HG03571 (cell line): ENCODE results near the gene ATP13A1.

Experiments used
- ATAC-seq: cut with Tn5 transposase; IDR thresholded peaks from one replicate; pipeline ENCODE4 v1.9.1; 2021; ENCODE audit not compliant: unreplicated experiment

Gene ATP13A1

DNA sequence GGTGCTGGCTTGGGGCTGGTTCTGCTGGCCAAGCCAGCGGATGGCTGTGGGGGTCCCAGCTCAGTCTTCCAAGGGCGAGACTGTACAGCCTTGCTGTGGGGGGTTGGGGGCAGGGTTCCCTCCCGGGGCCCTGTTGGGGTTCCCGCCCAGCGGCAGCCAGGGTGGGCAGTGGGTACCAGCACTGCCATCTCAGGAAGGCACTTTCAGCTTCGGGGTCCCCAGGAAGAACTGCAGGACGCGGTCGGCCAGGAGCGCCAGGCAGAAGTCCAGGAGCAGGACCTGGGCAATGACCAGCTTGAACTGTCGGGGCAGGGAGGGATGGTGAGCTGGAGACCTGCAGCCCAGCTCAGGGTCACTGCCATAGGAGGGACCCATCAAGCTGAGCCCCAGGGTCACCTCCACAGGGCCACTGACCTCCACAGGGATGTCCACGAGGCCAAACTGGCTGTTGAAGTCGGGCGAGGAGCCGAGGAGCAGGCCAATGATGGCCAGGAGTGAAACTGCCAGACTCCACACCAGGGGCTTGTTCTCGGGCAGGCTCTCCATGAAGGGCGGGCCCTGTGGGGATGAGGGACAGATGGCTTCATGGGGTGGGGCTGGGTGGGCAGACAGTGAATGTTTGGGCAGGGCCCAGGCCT is 18.1 kb downstream of the ATP13A1 start:
- ATAC-seq, result no peak

DNA sequence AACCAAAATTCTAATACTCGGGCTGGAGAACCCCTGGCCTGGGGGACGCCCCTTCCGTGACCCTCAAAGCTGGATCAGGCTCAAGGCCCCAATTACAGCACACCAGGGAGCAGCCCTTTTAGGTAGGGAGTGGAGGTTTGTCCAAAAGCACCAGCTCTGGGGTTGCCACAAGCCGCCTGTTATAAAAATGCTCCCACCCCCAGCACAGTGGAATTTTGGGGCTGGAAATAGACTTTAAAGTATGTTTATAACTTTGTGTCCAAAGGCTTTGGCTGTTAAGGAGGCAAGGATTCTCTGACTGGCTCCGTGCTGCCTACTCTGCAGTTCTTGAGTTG is 19.5 kb downstream of the ATP13A1 start:
- ATAC-seq, result no peak

DNA sequence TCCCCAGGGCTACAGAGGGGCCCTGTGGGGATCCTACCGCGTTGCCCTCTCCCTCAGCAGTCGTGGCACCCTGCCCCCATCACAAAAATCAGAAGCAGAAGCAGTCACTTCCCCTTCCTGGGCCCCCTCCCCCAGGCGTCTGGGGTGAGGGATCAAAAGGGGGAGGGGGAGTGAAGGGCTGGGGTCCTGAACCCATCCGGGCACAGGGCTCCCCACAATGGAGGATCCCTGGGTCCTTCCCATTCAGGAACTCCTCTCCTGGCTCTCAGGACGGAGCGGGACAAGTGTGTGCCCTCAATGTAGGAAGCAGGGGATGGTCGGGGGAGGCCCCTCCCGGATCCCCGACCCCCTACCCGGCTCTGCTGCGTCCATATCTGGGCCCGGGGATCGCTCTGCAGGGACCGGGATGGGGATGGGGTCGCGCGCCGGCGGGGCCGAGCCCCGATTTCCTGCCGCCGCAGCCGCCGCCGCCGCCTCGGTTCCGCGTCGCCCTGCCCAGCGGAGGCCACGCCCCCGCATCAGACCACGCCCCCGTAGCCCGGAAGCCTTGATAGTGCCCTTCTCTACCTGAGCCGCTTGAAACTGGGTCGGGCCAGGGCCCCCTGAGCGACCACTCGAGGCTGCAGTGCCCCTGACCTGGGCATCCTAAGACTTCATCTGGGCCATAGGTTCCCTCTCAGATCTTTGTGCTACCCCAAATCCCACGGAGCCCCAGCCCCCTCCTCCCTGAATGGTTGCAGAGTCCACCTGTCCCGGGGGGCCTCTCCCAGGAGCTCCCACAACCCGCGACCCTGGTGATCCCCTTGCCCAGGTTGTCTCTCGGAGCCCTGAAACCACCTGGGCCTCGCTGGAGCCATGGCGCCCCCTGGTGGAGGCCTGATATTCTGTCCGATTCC is 20.1 kb downstream of the ATP13A1 start, which contains the start of gene GMIP:
TSS of gene GMIP (minus strand) at position 500 of the 896 bp plus-strand sequence. CDS start at position 372, 128 bp downstream.
- ATAC-seq, result peak; percentile 71

DNA sequence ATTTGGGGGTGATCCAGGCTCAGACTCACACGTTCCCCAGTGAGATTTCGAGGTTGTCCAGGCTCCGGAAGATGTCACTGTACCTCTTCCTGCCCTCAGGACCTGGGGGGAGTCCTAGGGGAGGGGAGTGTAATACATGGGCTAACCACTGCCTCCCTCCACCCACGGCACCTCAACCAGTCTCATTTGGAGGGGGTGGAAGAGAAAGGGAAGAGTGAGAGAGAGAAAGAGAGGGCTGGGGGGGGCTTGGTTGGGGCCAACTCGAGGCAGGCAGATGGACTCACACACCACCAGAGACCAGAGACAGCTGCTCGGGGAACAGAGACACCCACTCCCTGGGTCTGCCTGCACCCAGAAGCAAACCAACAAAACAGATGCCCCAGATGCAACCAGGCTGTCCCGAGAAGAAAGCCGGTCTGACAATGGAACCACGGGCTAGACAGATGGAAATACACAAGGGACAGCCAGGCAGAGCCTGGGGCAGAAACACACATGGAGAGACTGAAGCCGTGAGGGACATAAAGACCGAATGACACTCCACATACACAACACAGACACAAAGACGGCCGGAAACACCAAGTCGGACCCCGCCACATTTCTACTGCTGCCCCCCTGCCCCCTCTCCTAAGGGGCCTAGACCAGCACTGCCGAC is 20.8 kb downstream of the ATP13A1 start:
- no peak for ATAC-seq

DNA sequence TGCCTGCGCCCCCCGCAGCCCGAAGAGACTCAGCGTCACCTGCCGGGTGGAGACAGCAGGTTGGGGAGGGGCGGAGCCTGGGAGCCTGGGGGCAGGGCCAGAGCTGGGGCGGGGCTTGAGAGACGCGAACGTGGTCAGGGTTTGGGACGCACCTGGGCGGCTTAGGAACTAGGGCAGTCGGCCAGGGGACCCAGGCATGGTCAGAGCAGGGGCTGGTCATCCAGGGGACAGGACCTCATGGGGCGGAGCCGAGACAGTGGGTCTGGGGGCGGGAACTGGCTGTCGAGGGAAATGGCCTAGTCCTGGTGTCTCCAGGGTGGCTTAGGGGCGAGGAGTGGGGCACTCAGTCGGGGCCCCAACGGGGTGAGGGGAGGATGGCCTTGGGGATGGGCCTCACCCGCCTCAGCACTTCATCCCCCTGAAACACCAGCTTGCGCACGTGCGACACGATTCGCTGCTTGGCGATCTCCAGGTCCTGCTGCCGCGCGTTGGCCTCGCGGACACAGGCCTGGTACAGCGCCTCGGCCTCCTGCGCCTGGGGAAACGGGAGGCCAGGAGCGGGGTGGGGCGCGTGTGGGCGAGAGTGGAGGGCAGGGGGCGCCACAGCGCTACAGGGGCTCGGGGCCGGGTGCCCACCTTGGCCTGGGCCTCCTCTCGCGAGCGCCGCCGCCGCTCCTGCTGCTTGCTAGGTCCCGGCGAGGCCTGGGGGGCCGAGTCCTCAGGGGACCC is 25.8 kb downstream of the ATP13A1 start:
- ATAC-seq, result no peak

DNA sequence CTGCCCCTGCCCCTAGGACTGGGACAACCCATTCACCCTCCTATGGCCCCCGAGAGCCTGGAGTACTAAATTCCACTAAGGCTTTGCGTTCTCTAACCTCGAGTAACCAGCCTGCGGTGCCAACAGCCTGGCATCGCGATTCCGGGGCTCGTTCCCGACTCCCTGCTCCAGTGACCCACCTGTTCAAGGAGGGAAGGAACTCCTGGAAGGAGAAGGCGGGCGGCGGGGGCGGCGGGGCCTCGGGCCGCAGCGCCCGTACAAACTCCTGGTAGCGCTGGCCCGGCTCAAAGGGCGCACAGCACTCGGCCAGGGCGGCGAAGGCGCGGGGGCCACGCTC is 26.3 kb downstream of the ATP13A1 start:
- no peak for ATAC-seq

DNA sequence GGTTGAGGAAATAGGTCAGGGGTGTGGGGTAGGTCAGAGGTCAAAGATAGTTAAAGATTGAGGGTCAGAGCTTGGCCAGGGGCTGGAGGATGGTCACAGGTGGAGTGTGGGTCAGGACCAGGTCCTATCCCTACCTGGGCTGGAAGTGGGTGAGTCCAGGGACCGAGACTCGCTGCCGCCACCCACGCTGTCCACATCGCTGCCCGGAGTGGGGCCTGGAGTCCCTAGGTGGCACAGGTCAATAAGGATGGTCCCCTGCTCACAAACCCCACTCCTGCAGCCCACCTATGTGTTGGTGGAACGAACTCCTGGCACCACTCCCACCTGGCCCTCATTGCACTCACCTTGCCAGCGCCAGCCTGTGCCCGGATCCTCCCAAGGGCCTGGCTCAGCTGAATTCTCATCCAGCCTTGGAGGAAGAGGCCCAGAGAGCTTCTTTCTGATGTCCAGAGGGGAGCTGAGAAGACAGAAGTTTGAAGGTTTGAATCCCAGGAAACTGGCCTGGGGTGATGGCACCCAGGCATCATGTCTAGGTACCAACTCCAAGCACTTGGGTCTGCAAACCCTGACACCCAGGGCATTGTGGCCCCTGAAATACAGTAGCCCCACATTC is 26.8 kb downstream of the ATP13A1 start:
- ATAC-seq, result no peak

DNA sequence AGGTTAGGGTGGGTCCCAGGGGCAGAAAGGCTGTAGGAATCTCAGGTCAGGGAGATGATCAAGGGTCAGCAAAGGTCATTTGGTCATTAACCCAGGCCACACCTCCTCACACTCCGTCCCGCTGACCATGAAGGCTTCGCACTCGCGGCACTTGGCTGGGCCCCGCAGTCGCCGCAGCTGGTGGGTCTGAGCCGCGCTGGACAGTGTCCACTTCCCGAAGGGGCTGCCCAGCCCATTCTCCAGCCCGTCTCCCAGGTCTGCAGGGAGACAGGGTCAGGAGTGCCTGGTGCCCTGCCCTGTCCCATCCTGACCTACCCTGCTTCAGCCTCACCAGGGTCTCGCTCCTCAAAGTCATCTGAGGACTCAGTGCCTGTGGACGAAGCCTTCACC is 28.2 kb downstream of the ATP13A1 start:
- ATAC-seq, result no peak

DNA sequence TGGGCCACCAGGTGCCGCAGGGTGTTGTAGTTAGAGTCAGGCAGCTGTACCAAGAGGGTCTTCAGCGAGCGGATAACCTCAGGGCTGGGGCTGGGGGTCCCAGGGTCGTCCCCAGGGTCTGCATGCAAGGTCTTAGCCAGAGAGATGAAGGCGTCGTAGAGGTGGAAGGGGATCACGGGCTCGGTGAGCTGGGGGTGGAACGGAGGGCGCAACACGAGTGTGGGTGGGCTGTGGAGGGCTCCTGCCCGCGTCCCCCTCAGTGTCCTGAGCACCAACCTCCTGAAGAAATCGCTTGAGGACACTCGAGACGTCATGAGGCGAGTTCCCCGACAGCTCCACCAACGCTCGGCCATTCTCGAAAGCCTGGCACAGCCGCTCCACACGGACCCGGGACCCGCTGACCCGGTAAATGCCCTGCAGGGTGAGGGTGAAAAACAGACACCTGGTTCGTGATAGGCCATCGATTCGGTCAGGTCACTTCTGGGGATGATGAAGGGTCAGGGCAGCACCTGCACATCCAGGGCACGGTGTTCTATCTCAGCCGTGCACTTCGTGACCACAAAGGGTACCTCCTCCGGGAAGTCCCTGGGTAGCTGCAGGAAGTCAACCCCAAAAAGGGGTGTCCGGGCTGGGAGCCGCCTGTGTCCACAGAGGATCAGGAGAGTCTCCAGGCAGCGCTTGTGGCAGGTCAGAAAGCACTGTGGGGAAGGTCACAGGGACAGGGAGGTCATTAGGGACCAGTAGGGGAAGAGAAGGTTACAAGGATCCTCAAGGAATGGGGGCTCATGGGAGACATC is 28.8 kb downstream of the ATP13A1 start:
- ATAC-seq, result no peak

DNA sequence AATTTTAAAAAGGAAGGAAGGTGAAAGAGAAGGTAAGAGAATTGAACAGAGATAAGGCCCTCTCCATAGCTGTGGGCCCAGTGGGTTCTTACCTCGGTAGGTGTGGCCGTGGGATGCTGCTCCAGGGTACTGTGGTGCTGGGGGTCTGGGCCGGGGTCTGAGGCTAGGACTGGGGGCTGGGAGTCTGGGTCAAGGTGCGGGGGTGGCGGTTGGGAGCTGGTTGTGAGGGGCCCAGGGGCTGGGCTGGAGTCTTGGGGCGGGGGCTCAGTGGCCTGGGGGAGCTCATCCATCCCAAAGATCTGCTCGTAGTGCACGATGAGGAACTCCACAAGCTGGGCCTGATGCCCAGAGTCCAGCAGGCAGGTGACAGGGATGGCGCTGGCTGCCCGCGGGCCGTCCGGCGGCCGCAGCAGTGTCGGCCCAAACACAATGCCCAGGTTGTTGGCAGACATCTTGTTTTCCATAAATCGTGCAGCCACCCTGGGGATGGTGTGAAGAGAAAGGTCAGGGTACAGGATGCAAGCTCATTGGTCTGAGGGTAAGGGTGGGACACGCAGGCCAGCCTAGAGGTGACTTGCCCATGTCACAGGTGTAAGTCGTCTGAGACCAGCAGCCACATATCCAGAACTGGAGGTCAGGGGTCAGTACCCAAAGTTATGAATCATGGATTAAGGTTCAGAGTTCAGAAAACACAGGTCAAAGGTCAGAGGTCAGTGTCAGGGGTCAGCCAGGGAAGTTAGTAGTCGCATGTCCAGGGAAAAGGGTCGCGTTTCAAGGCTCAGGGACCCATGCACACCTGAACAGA is 29.6 kb downstream of the ATP13A1 start:
- ATAC-seq, result no peak

DNA sequence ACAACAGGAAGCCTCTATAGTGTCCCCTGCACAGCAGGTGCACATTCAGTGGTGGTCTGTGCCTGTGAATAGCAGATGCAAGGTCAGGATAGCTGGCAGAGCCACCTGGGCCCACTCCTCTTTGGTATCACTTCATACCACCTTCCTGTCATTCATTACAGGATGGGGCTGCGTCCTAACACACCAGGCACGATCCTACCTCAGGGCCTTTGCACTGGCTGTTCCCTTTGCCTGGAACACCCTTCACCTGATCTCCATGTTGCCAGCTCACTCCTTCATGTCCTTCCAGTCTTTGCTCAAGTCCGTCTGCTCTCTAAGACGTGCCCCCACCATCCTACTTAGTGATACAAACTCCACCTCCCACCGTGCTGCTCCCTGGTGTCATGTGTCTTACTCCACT is 30.8 kb downstream of the ATP13A1 start:
- no peak for ATAC-seq

DNA sequence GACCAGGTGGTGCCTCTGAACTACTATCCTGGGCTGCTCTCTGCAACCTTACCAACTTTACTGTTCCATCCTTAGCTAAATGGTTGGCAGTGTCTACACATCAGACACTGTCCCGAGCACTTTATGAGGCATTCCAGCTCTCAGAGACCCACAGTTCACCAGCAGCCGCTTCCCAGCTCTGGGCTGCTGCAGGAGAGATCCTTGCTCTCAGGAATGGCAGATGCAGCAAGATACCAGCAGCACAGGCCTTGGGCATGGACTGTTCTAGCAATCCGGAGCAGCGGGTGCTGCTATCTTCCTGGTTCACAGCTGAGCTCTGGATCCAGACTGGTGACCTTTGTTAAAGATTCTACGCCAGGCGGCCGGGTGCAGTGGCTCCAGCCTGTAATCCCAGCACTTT is 32.1 kb downstream of the ATP13A1 start:
- no peak for ATAC-seq

DNA sequence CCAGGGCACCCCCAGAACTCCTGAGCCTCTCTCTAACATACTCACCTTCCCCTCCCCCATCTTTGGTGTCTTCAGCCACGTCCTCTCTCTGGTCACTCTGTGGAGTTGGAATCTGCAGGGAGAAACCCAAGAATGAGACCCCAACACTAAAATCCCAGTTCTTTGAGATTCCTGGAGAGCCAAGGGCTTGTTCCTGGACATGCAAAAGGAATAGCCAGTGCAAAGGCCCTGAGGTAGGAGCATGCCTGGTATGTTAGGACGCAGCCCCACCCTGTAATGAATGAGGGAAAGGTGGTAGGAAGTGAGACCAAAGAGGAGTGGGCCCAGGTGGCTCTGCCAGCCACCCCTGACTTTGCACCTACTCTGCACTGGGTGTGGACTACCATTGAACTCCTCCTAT is 33.0 kb downstream of the ATP13A1 start:
- ATAC-seq, result no peak

DNA sequence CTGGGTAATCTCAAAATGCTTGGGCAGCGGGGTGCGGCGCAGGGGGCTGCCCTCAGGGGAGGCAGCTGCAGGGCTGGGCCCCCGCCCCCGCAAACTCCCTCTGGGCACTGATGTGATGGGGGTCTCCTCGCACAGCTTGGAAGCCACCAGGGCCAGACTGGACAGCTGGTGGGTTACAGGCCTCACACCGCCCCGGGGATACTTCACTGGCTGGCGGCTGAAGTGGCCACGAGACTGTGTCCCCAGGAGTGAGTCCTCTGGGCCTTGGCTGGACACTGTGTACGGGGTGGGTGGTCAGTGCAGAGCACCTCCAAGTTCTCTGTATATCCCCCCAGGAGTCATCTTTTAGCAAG is 33.4 kb downstream of the ATP13A1 start:
- no peak for ATAC-seq

DNA sequence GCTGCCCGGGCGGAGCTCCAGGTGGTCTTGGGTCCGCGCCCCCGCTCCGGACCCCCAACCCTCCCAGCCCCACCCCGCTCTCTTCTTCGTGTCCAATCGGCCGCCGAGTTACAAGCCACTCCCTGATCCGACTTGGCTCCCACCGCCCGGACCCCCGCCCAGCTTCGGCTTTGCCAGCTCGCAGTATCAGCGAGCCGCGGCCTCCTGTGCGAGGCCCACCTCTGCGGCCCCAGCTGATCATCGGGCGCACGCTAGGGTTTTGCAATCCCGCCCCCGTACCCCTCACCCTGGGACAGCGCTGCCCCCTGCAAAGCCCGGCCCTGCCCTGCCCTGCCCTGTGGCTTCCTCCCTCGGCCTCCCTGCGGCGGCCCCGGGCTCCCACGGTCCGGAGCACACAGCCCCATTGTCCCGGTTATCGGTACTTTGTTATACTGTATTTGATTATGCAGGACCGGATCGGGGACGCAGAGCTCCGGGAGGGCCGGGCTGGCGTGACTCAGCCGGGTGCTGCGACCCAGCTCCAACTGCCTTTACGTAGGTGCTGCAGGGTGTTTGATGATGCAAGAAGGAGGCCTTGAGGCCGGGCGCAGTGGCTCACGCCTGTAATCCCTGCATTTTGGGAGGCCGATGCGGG is 34.9 kb downstream of the ATP13A1 start:
- ATAC-seq, result no peak

DNA sequence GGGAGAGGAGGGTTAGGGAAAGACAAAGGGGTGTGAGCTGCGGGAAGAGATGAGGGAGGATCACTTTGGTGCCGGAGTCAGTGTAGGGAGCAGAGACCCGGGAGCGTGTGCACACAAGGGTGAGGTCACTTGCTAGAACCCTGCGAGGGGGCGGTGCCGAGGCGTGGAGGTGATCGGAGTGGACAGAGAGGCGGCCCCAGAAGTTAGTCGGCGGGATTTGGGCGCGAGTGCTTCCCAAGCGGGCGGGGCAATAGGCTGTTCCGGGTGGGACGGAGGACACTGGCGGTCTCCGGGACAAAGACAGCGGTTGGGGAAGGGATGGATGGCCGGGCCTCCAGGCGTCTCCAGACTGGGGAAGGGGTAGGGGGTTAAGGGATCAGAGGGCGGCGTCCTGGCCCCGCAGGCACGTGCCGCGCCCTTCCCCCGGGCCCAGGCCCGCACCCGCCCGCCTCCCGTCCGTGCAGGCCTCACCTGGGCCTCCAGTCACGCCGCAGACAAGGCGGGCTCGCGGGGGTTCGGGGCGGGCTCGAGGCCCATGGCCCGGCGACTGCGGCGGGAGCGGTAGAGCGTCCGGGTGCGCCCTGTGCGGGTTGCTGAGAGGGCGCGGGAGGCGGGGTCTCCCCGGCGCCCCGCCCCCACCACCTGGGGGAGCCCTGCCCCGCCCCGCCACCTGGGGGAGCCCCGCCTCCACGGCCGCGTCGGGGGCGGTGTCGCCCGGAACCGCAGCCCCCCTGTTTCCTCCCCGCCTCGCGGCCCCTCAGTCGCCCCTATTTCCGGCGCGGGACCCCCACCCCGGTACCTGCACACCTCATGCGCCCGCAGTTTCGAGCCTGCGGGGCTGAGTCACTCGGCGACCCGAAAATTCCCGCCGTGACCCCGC is 35.6 kb downstream of the ATP13A1 start, which contains the start of gene LPAR2:
TSS of gene LPAR2 (minus strand) at position 600 of the 880 bp plus-strand sequence. CDS start 945 bp downstream, outside the sequence.
- ATAC-seq, result peak; percentile 71

DNA sequence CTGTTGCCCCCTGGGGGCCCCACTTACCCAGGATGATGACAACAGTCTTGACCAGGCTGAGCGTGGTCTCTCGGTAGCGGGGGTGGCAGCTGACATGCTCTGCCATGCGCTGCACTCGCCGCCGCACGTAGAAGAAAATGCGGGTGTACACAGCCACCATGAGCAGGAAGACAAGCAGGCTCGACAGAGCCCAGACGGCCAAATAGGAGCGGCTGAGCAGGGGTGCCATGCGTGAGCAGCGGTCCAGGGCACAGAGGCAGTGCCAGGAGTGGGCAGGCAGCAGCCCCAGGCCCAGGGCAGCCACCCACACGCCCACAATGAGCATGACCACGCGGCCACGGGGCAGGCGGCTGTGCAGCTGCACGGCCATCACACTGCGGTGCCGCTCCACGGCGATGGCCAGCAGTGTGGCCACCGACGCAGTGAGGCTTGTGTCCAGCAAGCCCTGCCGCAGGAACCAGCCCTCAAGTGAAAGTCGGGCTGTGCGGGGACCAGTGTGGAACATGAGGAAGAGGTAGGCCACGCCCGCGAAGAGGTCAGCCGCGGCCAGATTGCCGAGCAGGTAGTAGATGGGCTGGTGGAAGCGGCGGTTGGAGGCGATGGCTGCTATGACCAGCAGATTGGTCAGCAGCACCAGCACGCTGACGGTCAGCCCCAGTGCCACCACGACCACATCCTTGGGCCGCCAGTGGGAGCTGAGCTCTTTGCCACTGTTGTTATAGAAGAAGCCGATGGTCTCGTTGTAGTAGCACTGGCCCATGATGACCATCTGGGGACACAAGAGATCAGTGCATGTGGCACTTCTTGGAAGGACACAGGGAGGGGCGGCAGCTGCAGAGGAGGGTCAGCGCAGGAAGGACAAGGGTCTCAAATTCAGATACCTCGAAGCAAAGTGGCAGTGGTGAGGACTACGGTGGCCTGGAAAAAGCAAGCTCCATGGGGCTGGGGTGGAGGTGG is 36.7 kb downstream of the ATP13A1 start:
- no peak for ATAC-seq
